Uterus (tissue), 2 donors: ENCODE data around the gene SULT1C3.

Source experiments
- CTCF ChIP-seq, 4 experiments: fragments of 200-600 bp in 2 of 4; fragments of 450-650 bp in 2 of 4; sonication (generic) in 2 of 4; IDR thresholded peaks; one replicate each; pipeline ENCODE4 v1.5.1; 2016 to 2019; ENCODE audit warnings: antibody characterized with exemption in 4 of 4, mild to moderate bottlenecking in 2 of 4, moderate library complexity in 1 of 4
- POLR2A ChIP-seq, 2 donors: fragments of 450-650 bp; IDR thresholded peaks; one replicate each; pipeline ENCODE4 v1.6.1; 2016; ENCODE audit warnings: antibody characterized with exemption in 2 of 2, mild to moderate bottlenecking in 1 of 2, moderate library complexity in 1 of 2

- no peak for TF ChIP-seq CTCF (IDR thresholded peaks at IDR 0.05)
- no peak for TF ChIP-seq POLR2A (IDR thresholded peaks at IDR 0.05)
These were observed 54.1 kb downstream of the SULT1C3 start for GRCh38 chr2:108293850-108294249.
